Stomach (tissue), 9 donors: ENCODE data around the gene RTP2. TPM values are rescaled to one million over a fixed set of nuclear protein-coding genes. Genes with fewer than 3 reads are reported as not detected.

ENCODE experiments used
- DNase-seq, 2 donors: peaks; one replicate each; pipeline versions ENCODE4 v3.0.0 to v3.0.0-alpha.2; 2013 to 2019
- H3K27ac ChIP-seq, 5 donors: fragments of 200-600 bp in 4 of 5; sonication (generic) in 4 of 5; one replicate each; pipeline ENCODE4 v1.5.1; 2013 to 2019; ENCODE audit warnings: mild to moderate bottlenecking in 1 of 5, moderate library complexity in 1 of 5
- H3K27me3 ChIP-seq, 3 donors: fragments of 200-600 bp; sonication (generic); one replicate each; pipeline ENCODE4 v1.5.1; 2017 to 2019; ENCODE audit warnings: mixed run types in 1 of 3
- H3K36me3 ChIP-seq, 4 donors: fragments of 200-600 bp; sonication (generic); 1 replicate in 3 of 4; 2 replicates in 1 of 4; pipeline ENCODE4 v1.5.1; 2016 to 2019
- H3K4me1 ChIP-seq, 4 donors: fragments of 200-600 bp; sonication (generic); one replicate each; pipeline ENCODE4 v1.5.1; 2016 to 2019
- H3K4me3 ChIP-seq, 4 donors: fragments of 200-600 bp; sonication (generic) in 3 of 4; one replicate each; pipeline ENCODE4 v1.5.1; 2016 to 2019; ENCODE audit warnings: mild to moderate bottlenecking in 1 of 4
- H3K9me3 ChIP-seq, 4 donors: fragments of 200-600 bp; sonication (generic); one replicate each; pipeline ENCODE4 v1.5.1; 2016 to 2019
- EP300 ChIP-seq: sonication (generic); formaldehyde crosslinking; IDR thresholded peaks from one replicate; pipeline ENCODE4 v1.6.1; 2017; ENCODE audit warnings: antibody characterized with exemption
- POLR2A ChIP-seq, 4 donors: fragments of 450-650 bp; IDR thresholded peaks; one replicate each; pipeline ENCODE4 v1.6.1; 2016; ENCODE audit warnings: antibody characterized with exemption in 4 of 4, control low read depth in 2 of 4, mild to moderate bottlenecking in 1 of 4, moderate library complexity in 1 of 4
- POLR2AphosphoS5 ChIP-seq, 3 donors: sonication (generic); formaldehyde crosslinking; IDR thresholded peaks; one replicate each; pipeline ENCODE4 v1.6.1; 2016; ENCODE audit warnings: antibody characterized with exemption in 3 of 3
- WGBS, 5 donors: extraction: QIAGEN DNeasy Blood & Tissue Kit in 3 of 5; methylation state at CpG; one replicate each; pipeline versions ENCODE4 v1.1.5 to v1.1.7; 2013 to 2018; 5-methylcytosine and 5-hydroxymethylcytosine counted together
- intact Hi-C: fragments of 100-400 bp; cut with DNase I; formaldehyde crosslinking; loops from one replicate; pipeline ENCODE4 v1.15.1; 2023; ENCODE audit warnings: low total_unique reads
- polyA plus RNA-seq, 3 donors: library from polyadenylated mRNA; stranded (reverse); fragments of 200-250 nt; gene quantifications; one replicate each; pipeline ENCODE4 v1.2.3, GENCODE V29; 2013
- total RNA-seq, 5 donors: library from RNA; depleted of rRNA; stranded (reverse); fragments of >200 nt; gene quantifications; one replicate each; pipeline versions ENCODE4 v1.1.0 to v1.2.3, GENCODE V29; 2014 to 2016
- TF ChIP-seq, protein P1 (sequence below), 7 experiments: fragments of 450-650 bp in 4 of 7; fragments of 200-600 bp in 3 of 7; sonication (generic) in 3 of 7; IDR thresholded peaks; one replicate each; pipeline ENCODE4 v1.5.1; 2016 to 2019; ENCODE audit warnings: antibody characterized with exemption in 7 of 7, control low read depth in 2 of 7, mild to moderate bottlenecking in 1 of 7
- donor health status: healthy with polysubstance abuse.
- donor health status: Bipolar disorder and iron deficiency.
- donor health status: healthy.

Gene RTP2
- total and polyA plus RNA-seq, 8 donors, result not detected

DNA sequence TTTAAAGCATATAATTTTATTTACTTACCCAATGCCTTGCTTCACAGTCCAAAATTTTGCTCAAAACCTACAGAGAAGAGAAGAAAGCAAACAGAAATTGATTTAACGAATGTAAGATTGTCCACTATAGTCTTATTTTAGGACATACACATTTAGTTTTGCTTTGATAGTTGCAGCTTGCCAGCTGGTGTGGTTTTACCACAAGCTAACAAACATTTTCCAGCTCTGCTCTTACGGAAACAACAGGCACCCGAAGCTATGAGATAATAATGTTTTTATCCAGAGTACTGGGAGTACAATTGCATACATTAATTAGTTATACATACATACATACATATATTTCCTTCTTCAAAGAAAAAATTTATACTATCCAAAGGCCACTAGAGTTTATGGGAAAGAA lies 32.5 kb upstream of the RTP2 start:
- intact Hi-C loops, result loop anchor here (5.0 to 10.0 kb wide), 2 partner anchors 1210 to 1227 kb away; no protein-coding TSS in a partner anchor
- Histone ChIP-seq H3K27ac (peak overlapping the region in 2 of 5 donors; percentile 98 to 100), H3K36me3 (peaks cover 33 to 48% (median 47%) of the 10 kb centered on the region in 4 donors), H3K4me3 (peak overlapping the region in 1 of 4 donors; percentile 57), H3K9me3 (no peaks in the 10 kb centered on the region), H3K4me1 (peaks cover 15 to 38% (median 31%) of the 10 kb centered on the region in 4 donors), H3K27me3 (no peaks in the 10 kb centered on the region)
- DNase-seq, result no peak
- WGBS, 5 donors, result 46 to 70% (median 53%) methylated on average over 3 of the region's 3 CpGs
- TF ChIP-seq POLR2AphosphoS5 (IDR thresholded peaks at IDR 0.05) (no peak), POLR2A (IDR thresholded peaks at IDR 0.05) (no peak), EP300 (no peak)
- TF ChIP-seq, protein P1, sequence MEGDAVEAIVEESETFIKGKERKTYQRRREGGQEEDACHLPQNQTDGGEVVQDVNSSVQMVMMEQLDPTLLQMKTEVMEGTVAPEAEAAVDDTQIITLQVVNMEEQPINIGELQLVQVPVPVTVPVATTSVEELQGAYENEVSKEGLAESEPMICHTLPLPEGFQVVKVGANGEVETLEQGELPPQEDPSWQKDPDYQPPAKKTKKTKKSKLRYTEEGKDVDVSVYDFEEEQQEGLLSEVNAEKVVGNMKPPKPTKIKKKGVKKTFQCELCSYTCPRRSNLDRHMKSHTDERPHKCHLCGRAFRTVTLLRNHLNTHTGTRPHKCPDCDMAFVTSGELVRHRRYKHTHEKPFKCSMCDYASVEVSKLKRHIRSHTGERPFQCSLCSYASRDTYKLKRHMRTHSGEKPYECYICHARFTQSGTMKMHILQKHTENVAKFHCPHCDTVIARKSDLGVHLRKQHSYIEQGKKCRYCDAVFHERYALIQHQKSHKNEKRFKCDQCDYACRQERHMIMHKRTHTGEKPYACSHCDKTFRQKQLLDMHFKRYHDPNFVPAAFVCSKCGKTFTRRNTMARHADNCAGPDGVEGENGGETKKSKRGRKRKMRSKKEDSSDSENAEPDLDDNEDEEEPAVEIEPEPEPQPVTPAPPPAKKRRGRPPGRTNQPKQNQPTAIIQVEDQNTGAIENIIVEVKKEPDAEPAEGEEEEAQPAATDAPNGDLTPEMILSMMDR (IDR thresholded peaks at IDR 0.05), result no peak

DNA sequence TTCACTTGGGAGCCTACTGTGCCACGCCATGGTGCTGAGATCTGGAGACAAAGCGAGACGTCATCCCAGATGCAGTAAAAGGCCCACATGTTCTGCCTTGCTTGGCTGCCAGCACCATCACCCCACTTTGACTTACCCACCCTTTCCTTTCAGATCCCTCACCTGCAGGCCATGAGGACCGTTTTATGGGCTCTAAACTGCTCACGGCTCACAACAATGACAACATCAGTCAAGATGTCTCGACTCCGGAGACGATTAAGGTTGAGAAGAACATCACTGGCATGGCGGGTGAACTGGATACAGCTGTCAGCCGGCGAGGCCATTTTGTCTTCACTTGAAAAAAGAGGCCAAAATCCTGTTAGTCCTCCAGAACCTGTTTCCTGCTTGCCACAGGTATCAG lies 31.0 kb upstream of the RTP2 start:
- peaks cover 15 to 36% (median 24%) of the 10 kb centered on the region in 4 donors for H3K4me1 ChIP-seq
- intact Hi-C loops, result loop anchor here (10.0 kb wide), 1 partner anchor 1211 kb away; no protein-coding TSS in a partner anchor
- DNase-seq, result no peak
- no peaks in the 10 kb centered on the region for H3K27me3 ChIP-seq
- TF ChIP-seq POLR2A (IDR thresholded peaks at IDR 0.05) (no peak), POLR2AphosphoS5 (IDR thresholded peaks at IDR 0.05) (no peak), EP300 (no peak)
- TF ChIP-seq, protein P1 (IDR thresholded peaks at IDR 0.05), result no peak
- no peak overlapping the region for H3K4me3 ChIP-seq
- no peaks in the 10 kb centered on the region for H3K9me3 ChIP-seq
- 92 to 97% (median 94%) methylated on average over 11 of the region's 11 CpGs for WGBS, 5 donors
- H3K36me3 ChIP-seq, result peaks cover 47 to 63% (median 62%) of the 10 kb centered on the region in 4 donors
- H3K27ac ChIP-seq, result no peak overlapping the region

DNA sequence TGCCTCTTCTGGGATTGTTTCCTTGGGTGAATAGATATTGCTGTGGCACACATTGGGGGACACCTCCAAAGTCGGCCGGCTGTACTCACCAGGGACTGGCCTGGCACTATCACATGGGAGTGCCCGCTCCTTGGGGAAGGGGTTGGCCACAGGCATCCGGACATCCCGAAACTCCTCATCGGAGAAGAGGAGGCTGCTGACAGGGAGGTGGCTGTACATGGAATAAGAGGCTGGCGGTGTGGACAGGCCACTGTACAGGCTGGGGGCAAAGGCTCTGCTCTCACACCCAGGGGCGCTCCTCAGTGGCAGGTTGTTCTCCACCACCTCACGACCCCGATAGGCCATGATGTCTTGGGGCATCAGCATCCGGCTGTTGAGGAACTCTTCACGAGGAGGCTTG lies 27.2 kb upstream of the RTP2 start:
- 95 to 98% (median 97%) methylated on average over 10 to 12 of the region's 12 CpGs for WGBS, 5 donors
- Histone ChIP-seq H3K27ac (no peak overlapping the region), H3K9me3 (no peaks in the 10 kb centered on the region), H3K36me3 (peaks cover 85 to 100% (median 99%) of the 10 kb centered on the region in 4 donors), H3K27me3 (no peaks in the 10 kb centered on the region), H3K4me3 (no peak overlapping the region), H3K4me1 (peaks cover 0 to 6% (median 1%) of the 10 kb centered on the region in 4 donors)
- DNase-seq, result no peak
- intact Hi-C loops, result no loop called here
- no peak for TF ChIP-seq EP300
- no peak for TF ChIP-seq POLR2AphosphoS5 (IDR thresholded peaks at IDR 0.05)
- no peak for TF ChIP-seq POLR2A (IDR thresholded peaks at IDR 0.05)
- TF ChIP-seq, protein P1 (IDR thresholded peaks at IDR 0.05), result no peak

DNA sequence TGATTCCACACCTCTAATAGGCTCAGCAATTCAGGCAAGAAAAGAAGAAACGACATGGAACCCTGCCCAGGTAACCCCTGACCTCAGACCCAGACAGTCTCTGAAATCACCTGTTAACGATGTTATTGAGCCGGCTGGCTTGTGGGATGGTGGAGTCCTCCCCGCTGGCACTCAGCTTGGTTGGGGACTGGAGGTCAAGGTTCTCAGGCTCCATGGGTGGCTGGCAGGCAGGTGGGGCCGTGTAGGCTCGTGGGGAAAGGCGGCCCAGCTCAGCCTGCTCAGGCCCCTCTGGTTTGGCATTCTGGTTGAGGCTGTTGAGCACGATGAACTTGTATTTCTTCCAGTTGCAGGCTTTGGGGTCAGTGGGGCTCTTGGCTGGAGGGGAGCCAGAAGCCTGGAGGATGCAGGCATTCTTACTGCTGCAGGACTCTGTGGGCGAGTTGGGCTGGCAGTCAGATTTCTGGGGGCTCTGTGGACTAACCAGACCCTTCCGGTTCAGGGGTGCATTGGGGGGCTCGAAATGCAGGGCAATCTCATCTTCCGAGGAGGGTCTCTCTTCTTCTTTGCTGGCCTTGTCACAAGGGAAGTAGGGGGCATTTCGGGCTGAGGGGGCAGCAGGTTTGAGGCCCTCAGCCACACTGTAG lies 26.7 kb upstream of the RTP2 start:
- intact Hi-C loops, result no loop called here
- H3K4me1 ChIP-seq, result peaks cover 0 to under 1% (median 0%) of the 10 kb centered on the region in 4 donors
- H3K9me3 ChIP-seq, result no peaks in the 10 kb centered on the region
- no peak overlapping the region for H3K27ac ChIP-seq
- no peak for DNase-seq
- WGBS, 5 donors, result 87 to 92% (median 91%) methylated on average over 8 to 13 of the region's 13 CpGs
- no peak for TF ChIP-seq POLR2A (IDR thresholded peaks at IDR 0.05)
- no peak for TF ChIP-seq EP300
- no peak for TF ChIP-seq POLR2AphosphoS5 (IDR thresholded peaks at IDR 0.05)
- TF ChIP-seq, protein P1 (IDR thresholded peaks at IDR 0.05), result no peak
- peaks cover 90 to 100% (median 100%) of the 10 kb centered on the region in 4 donors for H3K36me3 ChIP-seq
- no peaks in the 10 kb centered on the region for H3K27me3 ChIP-seq
- no peak overlapping the region for H3K4me3 ChIP-seq
